Activated CD4-positive, alpha-beta T cell treated with anti-CD3 and anti-CD28 coated beads for 24 hours (primary cell): Measurements from ENCODE around the gene CDH23.

Experiments
- DNase-seq, 2 donors: peaks; one replicate each; pipeline ENCODE4 v3.0.0-alpha.2; 2020; ENCODE audit warnings: low read depth in 2 of 2

Gene CDH23

GRCh38 chr10:71440506-71441035, 43.9 kb downstream of the CDH23 start:
- DNase-seq = no peak

GRCh38 chr10:71442000-71442399, 45.3 kb downstream of the CDH23 start:
- DNase-seq = no peak

DNA sequence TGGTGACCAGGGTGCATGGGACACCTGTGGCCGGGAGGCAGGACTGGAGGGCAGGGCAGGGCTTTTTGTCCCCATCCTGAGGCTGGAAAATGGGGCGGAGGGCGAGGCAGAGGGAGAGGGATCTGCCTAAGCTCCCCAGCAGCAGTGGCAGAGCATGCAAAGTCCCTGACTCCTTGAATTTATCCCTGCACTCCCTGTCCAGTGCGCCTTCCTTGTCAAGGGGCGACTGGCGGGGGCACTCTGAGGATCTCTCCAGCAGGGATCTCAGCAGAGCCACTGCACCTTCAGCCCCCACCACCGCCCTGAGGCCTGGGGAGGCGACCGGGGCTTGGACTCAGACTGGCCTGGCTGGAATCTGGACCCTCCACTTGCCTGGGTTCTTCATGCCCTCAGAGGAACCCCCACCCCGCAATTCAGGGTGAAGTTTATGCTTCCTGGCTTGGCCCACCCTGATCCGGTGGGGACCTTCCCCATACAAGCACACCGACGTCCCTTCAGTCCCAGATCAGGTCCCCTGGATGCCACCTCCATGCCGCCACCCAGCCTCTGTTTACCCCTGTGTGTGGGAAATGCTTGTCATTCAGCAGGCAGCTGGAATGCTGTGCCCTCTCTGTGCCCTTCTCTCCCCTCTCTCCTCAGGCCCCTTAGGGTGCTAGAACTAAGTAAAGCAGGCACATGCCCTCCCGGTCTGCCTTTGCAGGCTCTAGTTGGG, 46.3 kb downstream of the CDH23 start:
- no peak for DNase-seq

GRCh38 chr10:71443676-71444075, 47.0 kb downstream of the CDH23 start:
- no peak for DNase-seq

DNA sequence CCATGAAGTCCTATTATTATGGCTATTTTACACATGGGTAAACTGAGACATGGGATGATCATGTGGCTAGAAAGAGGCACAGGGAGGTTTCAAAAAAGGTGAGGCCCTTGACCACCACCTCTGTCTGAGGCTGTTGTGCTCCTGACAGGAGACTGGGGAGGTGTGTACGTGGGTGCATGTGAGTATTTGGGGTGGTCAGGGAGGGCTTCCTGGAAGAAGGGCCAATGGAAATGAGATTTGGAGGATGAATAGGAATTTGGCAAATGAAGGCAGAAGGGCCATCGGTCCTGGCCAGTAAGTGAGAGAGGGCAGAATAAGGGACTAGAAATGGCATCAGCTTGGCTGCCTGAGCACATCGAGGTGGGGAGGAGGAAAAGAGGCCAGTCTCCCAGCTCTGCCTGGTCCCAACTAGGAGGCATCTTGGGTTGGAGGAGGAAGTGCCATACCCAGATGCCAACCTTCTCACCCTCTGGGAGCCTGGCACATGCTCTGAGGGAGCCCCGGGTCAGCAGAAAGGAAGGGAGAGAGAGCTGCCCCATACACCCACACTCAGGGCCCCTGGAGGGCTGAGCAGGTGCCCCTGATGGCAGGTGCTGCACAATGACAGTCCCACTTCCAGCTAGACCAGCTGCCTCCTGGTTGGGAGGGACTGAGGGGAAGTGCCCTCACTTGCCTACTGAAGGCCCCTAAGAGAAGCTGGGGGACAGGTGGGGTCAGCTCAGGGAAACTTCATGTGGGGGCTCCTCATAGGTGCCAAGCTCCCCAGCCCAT, 47.7 kb downstream of the CDH23 start:
- no peak for DNase-seq

DNA sequence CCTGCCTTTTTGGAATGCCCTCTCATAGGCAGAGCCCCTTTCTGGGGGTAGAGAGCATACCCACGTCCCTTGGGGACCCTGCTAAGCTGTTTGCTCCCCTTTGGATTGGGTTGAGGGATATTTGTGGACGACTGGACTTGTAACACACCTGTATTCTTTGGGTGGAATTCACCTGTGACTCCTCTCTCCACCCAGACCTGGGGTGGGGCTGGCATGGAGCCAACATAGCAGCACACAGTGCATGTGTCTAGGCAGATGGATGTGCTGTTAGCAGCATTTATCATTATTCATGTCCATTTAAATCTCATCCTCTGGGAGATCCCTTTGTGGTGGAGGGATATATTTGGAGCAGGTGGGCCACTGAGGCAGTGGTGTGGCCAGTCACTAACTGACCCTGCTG, 51.0 kb downstream of the CDH23 start:
- DNase-seq = no peak

- DNase-seq = no peak
Observed at GRCh38 chr10:71448146-71448545, 51.4 kb downstream of the CDH23 start.

- no peak for DNase-seq
Observed at GRCh38 chr10:71449026-71449425, 52.3 kb downstream of the CDH23 start.

DNA sequence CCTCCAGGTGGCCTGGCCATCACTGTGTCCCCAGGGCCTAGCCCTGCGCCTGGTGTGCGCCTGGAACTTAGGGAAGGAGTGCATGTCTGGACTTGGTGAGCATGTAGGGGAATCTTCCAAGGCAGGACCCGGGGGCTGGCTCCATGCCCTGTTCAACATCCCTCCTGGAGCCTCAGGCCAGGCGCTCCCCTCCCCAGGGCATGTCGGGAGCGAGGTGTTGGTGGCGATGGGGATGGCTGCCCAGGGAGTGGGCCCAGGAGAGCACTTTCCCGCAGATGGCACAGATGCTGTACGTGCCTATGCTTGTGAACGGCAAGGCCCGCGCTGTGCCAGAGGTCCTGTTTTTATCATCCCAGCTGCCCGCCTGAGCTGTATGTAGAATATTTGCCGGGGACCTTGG, 55.0 kb downstream of the CDH23 start:
- no peak for DNase-seq

- no peak for DNase-seq
Observed at GRCh38 chr10:71453186-71453585, 56.5 kb downstream of the CDH23 start.

DNA sequence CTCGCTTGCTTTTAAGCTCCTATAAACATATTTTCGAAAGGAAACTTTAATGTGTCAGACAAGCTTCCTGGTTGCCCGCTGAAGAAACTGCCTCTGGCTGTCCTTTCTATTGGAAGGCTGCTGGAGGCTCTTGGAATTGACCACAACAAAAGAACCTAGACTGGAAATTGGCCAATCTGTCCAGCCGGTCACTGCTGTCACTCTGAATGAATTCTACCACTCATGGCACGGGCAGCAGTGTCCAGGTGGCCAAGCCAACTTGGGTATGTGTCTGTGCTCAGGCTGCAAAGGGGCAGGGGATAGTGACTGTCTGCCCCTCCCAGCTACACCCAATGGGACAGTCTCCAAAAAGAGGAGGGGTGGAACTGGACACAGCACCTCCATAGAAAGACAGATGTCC, 57.6 kb downstream of the CDH23 start:
- no peak for DNase-seq

DNA sequence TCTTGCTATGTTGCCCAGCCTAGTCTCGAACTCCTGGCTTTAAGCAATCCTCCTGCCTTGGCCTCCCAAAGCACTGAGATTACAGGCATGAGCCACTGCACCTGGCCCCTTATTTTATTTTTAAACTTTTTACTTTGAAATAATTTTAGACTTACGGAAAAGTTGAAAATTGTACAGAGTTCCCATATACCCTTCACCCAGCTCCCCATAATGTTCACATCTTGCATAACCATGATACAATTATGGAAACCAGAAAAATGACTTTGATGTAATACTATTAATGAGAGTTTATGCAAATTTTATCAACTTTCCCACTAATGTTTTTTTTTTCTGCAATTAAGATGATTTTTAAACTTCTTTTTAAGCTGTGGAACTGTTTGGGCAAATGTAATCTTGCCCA, 58.3 kb downstream of the CDH23 start:
- DNase-seq = no peak

DNA sequence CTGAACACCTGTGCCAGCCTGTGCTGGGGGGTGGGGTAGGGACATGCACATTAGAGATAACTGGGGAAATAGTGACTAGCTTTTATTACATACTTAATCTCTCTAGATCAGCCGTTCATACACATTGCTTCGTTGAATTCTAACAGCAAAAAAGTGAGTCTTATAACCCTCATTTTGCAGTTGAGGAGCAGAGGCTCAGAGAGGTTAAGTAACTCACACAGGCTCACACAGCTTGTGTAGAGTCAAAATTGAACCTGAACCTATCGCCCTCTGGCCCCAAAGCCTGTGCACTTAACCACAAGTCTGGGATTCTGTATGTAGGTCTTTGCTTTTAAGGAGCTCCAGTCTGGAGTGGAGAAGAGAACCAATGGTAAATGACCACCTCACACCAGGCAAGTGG, 59.9 kb downstream of the CDH23 start:
- DNase-seq = no peak

DNA sequence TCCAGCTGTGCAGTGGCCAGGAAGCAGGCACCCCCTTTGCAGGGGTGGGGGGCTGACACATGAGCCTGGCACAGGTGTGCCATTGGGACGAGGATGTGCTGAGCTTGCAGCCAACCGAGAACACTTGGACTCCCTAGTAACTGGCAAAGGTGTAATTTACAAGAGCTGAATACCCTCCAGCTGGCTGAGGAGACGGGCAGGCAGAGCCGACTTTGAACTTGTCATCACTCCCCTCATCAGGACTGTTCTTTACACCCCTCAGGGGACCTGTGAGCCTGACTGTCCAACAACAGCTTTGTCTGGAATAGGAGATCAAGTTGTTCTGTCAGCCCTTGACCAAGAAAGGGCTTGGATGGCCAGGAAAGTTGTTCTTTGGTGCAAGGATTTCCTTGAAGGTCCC, 61.2 kb downstream of the CDH23 start:
- no peak for DNase-seq

DNA sequence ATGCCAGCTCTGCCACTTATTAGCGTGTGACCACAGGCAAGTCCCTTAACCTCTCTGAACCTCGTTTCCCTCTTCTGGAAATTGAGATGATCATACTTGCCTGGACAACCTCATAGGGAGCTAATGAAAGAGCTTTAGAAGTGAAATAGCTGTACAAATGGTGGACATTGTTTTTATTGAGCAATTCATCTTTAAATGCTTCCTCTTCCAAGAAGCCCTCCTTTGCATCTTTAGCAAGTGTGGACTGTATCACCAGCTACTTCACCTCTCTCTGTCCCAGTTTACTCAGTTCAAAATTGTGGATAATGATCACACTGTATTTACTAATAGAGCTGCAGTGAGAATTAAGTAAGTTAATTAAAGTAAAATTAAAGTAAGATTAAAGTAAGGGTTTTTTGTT, 61.7 kb downstream of the CDH23 start:
- no peak for DNase-seq

GRCh38 chr10:71459513-71459912, 62.8 kb downstream of the CDH23 start:
- no peak for DNase-seq

DNA sequence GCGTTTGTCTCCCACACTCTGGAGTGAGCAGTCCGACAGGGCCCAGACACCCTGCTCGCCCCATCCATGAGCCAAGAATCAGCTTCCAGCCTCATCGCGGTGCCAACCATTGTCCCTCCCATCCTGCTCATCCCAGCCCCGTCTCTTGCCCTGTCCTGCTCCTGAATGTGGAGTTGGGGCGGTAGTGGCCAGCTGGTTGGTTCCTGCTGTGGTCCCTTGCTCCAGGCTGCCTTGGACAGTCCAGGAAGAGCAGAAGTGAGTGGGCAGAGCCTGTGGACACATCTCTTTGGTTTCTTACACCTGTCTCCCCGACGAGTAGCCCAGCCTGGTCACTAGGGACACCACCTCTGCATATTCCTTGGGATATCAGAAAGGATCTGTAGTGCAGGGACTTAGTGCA, 63.9 kb downstream of the CDH23 start:
- no peak for DNase-seq

GRCh38 chr10:71461457-71461856, 64.7 kb downstream of the CDH23 start:
- DNase-seq = no peak

GRCh38 chr10:71462062-71462935, 65.6 kb downstream of the CDH23 start:
- no peak for DNase-seq

GRCh38 chr10:71463111-71463510, 66.4 kb downstream of the CDH23 start:
- no peak for DNase-seq

GRCh38 chr10:71465551-71466252, 69.0 kb downstream of the CDH23 start:
- no peak for DNase-seq

- DNase-seq = no peak
Observed at GRCh38 chr10:71466330-71466729, 69.6 kb downstream of the CDH23 start.
